Mammary epithelial cell (primary cell): Measurements from ENCODE around the gene MAN2C1.

ENCODE experiments used
- CTCF ChIP-seq, 2 donors: IDR thresholded peaks in 1 of 2; conservative IDR thresholded peaks in 1 of 2; 2 replicates each; pipeline ENCODE4 v1.5.1; 2011 to 2012; ENCODE audit warnings: inconsistent platforms in 2 of 2, low read length in 2 of 2, mild to moderate bottlenecking in 2 of 2, control low read depth in 1 of 2, low read depth in 1 of 2; ENCODE audit not compliant: insufficient read depth in 1 of 2; ENCODE audit errors: extremely low read depth in 1 of 2
- EZH2 ChIP-seq: IDR thresholded peaks from 2 replicates; pipeline ENCODE4 v1.6.1; 2012; ENCODE audit warnings: low read length, inconsistent platforms, borderline replicate concordance

GRCh38 chr15:75346796-75347221 lies 21.6 kb downstream of the MAN2C1 start, which contains the start of gene NEIL1:
- TF ChIP-seq CTCF (conservative IDR thresholded peaks at IDR 0.05 in 1 of 2, IDR thresholded peaks at IDR 0.05 in 1 of 2; ENCODE audit: extremely low read depth in 1 of 2, insufficient read depth in 1 of 2, low read depth in 1 of 2, low read length in 2 of 2) (no peak), EZH2 (no peak)
